ENCODE measurements around the gene HOXD10. TPM values are rescaled to one million over a fixed set of nuclear protein-coding genes. Genes with fewer than 3 reads are reported as not detected.

Gene HOXD10
- total and polyA plus RNA-seq, 2 donors (not counting 1 experiment from before 2014, with no cell fraction given), result not detected

DNA sequence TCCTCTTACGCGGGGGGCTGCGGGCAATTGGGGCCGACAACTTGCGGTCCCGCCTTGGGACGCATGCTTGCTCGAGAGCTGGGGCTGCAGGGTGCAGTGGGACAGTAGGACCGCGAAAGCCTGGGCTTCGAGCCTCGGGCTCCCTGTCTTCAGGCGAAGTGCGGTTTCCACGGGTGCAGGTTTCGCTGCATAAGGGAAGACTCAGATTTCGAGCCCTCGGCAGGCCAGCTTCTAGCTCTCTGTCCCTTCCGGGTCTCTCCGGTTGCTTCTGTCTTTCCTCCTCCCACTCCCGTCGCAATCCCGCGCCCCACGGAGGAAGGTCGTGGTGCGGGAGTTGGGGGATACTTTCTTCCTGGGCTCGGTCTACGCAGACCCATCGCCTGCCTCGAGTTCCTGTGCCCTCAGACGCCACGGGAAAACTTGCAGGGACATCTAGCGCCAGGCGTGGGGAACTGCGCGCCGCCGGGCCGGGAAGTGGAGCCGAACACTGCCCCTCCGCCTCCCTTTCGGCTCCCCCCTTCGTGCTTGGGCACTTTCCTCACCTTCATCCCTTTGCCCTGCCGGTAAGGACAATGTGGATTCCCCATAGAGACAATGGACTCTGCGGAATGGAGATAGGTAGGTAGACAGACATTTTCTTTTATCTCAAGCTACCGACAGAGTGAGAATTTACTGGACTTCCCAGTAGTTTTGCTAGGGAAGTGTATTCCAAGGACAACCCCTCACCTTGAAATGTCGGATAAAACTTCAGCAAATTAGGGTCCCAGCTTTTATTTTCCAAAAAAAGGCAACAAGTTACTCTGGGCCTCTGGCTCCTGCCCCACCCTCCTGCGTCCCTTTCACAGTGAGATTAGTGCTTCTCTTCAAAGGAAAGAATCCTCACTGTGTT lies 28.3 kb upstream of the HOXD10 start:
- H3K9me3 ChIP-seq (ENCODE audit: control insufficient read depth, insufficient read depth, low read depth, low read length), result no peaks in the 10 kb centered on the region
- peak overlapping the region; percentile 1 for H3K4me2 ChIP-seq (ENCODE audit: extremely low read depth, insufficient read depth, low read length)
- H3K36me3 ChIP-seq (ENCODE audit: control insufficient read depth, insufficient read depth, low read length), result no peaks in the 10 kb centered on the region
- H3K27ac ChIP-seq (ENCODE audit: insufficient read depth, low read length), result no peak overlapping the region
- no peak overlapping the region for H3K9ac ChIP-seq (ENCODE audit: insufficient read depth, low read length)
- TF ChIP-seq, protein P1, sequence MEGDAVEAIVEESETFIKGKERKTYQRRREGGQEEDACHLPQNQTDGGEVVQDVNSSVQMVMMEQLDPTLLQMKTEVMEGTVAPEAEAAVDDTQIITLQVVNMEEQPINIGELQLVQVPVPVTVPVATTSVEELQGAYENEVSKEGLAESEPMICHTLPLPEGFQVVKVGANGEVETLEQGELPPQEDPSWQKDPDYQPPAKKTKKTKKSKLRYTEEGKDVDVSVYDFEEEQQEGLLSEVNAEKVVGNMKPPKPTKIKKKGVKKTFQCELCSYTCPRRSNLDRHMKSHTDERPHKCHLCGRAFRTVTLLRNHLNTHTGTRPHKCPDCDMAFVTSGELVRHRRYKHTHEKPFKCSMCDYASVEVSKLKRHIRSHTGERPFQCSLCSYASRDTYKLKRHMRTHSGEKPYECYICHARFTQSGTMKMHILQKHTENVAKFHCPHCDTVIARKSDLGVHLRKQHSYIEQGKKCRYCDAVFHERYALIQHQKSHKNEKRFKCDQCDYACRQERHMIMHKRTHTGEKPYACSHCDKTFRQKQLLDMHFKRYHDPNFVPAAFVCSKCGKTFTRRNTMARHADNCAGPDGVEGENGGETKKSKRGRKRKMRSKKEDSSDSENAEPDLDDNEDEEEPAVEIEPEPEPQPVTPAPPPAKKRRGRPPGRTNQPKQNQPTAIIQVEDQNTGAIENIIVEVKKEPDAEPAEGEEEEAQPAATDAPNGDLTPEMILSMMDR (conservative IDR thresholded peaks at IDR 0.05 in 1 of 2, IDR thresholded peaks at IDR 0.05 in 1 of 2; ENCODE audit: low read depth in 1 of 2, low read length in 2 of 2), result peak; percentile 79 to 81
- peak; percentile 51 for TF ChIP-seq EZH2 (IDR thresholded peaks at IDR 0.05; ENCODE audit: low read length, missing control alignments)
- DNase-seq (ENCODE audit: low read depth in 2 of 2), result peak; percentile 34 to 42
- H3K27me3 ChIP-seq (ENCODE audit: control insufficient read depth, insufficient read depth, low read length), result peaks cover 83% of the 10 kb centered on the region
- H4K20me1 ChIP-seq (ENCODE audit: control insufficient read depth, extremely low read depth, insufficient read depth, low read length), result no peaks in the 10 kb centered on the region
- no peaks in the 10 kb centered on the region for H3K79me2 ChIP-seq (ENCODE audit: control insufficient read depth, insufficient read depth, low read length)
- peak overlapping the region in 1 of 4 experiments; percentile 19 for H3K4me3 ChIP-seq (replicated peaks in 1 of 4; ENCODE audit: control extremely low read depth in 1 of 4, insufficient read depth in 1 of 4, low read depth in 3 of 4, low read length in 4 of 4)
- H3K4me1 ChIP-seq (ENCODE audit: control insufficient read depth, extremely low read depth, insufficient read depth, low read length), result no peaks in the 10 kb centered on the region
- no peak overlapping the region for H2AFZ ChIP-seq (ENCODE audit: low read length)

DNA sequence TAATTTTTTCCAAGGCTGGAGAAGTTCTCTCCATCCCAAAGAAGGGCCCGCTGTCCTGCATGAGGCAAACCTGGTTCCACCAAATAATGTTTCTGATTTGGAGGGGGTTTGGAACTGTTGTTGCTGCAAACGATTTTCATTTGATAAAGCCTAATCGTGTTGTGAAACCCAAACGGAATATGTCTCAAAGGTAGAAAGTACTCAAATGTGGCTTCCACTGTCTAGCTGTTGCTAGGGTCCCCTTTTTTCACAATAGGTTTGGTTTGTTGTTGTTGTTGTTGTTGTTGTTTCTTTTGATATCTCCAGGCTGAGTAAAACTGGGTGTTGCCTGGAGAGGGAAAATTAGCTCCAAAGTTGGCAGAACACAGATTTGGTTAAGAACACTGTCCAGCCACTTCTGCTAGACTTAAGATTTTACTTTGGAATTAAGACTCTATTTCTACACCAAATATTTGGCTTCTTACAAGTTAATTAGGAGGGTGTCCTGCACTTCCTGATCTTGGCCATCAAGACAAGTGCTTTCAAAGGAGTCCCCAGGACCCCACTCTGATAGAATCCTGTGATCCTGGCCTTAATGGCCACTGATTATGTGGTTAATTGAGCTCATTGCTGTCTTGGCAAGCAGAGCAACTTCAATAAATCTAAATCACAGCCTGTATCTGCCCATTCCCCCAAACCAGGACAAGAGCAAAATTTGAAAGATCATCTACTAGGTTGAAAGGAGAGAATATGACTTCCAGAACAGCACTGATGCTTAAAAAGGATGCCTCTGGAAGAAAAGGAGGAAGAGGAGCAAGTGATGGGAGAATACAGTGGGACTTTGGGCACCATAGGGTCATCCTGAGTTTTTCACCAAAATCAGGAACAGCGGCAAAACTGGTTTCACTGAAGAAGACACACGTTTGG lies 27.4 kb upstream of the HOXD10 start:
- no peaks in the 10 kb centered on the region for H3K4me1 ChIP-seq (ENCODE audit: control insufficient read depth, extremely low read depth, insufficient read depth, low read length)
- no peak overlapping the region for H2AFZ ChIP-seq (ENCODE audit: low read length)
- H3K79me2 ChIP-seq (ENCODE audit: control insufficient read depth, insufficient read depth, low read length), result no peaks in the 10 kb centered on the region
- no peak overlapping the region for H3K4me3 ChIP-seq (replicated peaks in 1 of 4; ENCODE audit: control extremely low read depth in 1 of 4, insufficient read depth in 1 of 4, low read depth in 3 of 4, low read length in 4 of 4)
- H4K20me1 ChIP-seq (ENCODE audit: control insufficient read depth, extremely low read depth, insufficient read depth, low read length), result no peaks in the 10 kb centered on the region
- H3K36me3 ChIP-seq (ENCODE audit: control insufficient read depth, insufficient read depth, low read length), result no peaks in the 10 kb centered on the region
- H3K27me3 ChIP-seq (ENCODE audit: control insufficient read depth, insufficient read depth, low read length), result peaks cover 85% of the 10 kb centered on the region
- H3K9ac ChIP-seq (ENCODE audit: insufficient read depth, low read length), result no peak overlapping the region
- TF ChIP-seq, protein P1 (conservative IDR thresholded peaks at IDR 0.05 in 1 of 2, IDR thresholded peaks at IDR 0.05 in 1 of 2; ENCODE audit: low read depth in 1 of 2, low read length in 2 of 2), result no peak
- TF ChIP-seq EZH2 (IDR thresholded peaks at IDR 0.05; ENCODE audit: low read length, missing control alignments), result no peak
- no peak for DNase-seq (ENCODE audit: low read depth in 2 of 2)
- no peaks in the 10 kb centered on the region for H3K9me3 ChIP-seq (ENCODE audit: control insufficient read depth, insufficient read depth, low read depth, low read length)
- H3K4me2 ChIP-seq (ENCODE audit: extremely low read depth, insufficient read depth, low read length), result no peak overlapping the region
- H3K27ac ChIP-seq (ENCODE audit: insufficient read depth, low read length), result no peak overlapping the region

DNA sequence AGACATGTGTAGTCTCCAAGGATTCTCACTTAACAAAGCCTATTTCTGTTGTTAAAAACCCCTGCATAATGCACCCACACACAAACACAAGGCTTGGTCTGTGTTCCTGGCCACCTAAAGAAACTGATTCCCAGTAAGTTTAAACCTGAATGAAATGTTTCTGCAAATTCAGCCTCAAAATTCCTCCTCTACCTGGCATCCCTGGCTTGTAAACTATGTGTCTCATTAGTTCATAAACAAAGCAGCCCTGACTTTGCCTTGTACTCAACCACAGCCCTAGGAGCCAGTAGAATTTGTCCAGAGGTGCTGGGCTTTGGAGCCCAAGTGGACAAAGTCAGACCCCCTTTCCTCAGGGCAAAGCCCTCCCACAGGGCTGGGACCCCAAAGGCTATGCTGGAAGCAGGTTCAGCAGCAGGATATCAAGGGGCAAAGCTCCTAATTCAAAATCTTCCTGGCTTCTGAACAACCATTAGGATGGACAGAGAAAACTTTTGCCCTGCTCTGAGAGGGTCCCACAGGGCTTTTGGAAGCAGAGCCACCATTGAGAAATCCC lies 26.7 kb upstream of the HOXD10 start:
- no peak overlapping the region for H3K9ac ChIP-seq (ENCODE audit: insufficient read depth, low read length)
- peaks cover 86% of the 10 kb centered on the region for H3K27me3 ChIP-seq (ENCODE audit: control insufficient read depth, insufficient read depth, low read length)
- H3K4me1 ChIP-seq (ENCODE audit: control insufficient read depth, extremely low read depth, insufficient read depth, low read length), result no peaks in the 10 kb centered on the region
- no peak overlapping the region for H3K4me3 ChIP-seq (replicated peaks in 1 of 4; ENCODE audit: control extremely low read depth in 1 of 4, insufficient read depth in 1 of 4, low read depth in 3 of 4, low read length in 4 of 4)
- H3K4me2 ChIP-seq (ENCODE audit: extremely low read depth, insufficient read depth, low read length), result no peak overlapping the region
- no peak overlapping the region for H3K27ac ChIP-seq (ENCODE audit: insufficient read depth, low read length)
- H2AFZ ChIP-seq (ENCODE audit: low read length), result no peak overlapping the region
- no peaks in the 10 kb centered on the region for H3K36me3 ChIP-seq (ENCODE audit: control insufficient read depth, insufficient read depth, low read length)
- H4K20me1 ChIP-seq (ENCODE audit: control insufficient read depth, extremely low read depth, insufficient read depth, low read length), result no peaks in the 10 kb centered on the region
- no peaks in the 10 kb centered on the region for H3K79me2 ChIP-seq (ENCODE audit: control insufficient read depth, insufficient read depth, low read length)
- no peak for DNase-seq (ENCODE audit: low read depth in 2 of 2)
- TF ChIP-seq EZH2 (IDR thresholded peaks at IDR 0.05; ENCODE audit: low read length, missing control alignments), result no peak
- TF ChIP-seq, protein P1 (conservative IDR thresholded peaks at IDR 0.05 in 1 of 2, IDR thresholded peaks at IDR 0.05 in 1 of 2; ENCODE audit: low read depth in 1 of 2, low read length in 2 of 2), result no peak
- no peaks in the 10 kb centered on the region for H3K9me3 ChIP-seq (ENCODE audit: control insufficient read depth, insufficient read depth, low read depth, low read length)

All from fibroblast of lung (primary cell).